DND-41 (cell line): ENCODE data around the gene PRKCE.

ENCODE experiments used
- CTCF ChIP-seq: IDR thresholded peaks from 2 replicates; pipeline ENCODE4 v1.5.1; 2012; ENCODE audit warnings: borderline replicate concordance, low read length, moderate library complexity, mild to moderate bottlenecking; ENCODE audit not compliant: poor library complexity, severe bottlenecking; ENCODE audit errors: extremely low read depth
- EZH2 ChIP-seq: IDR thresholded peaks from 3 replicates; pipeline ENCODE4 v1.6.1; 2012; ENCODE audit warnings: borderline replicate concordance, low read depth, mild to moderate bottlenecking, moderate library complexity, low read length, inconsistent platforms; ENCODE audit not compliant: severe bottlenecking

- TF ChIP-seq CTCF = no peak
- no peak for TF ChIP-seq EZH2
Measured at GRCh38 chr2:46034535-46034934, 383.1 kb downstream of the PRKCE start.
